GM13976 (cell line): ENCODE results near the gene GARIN5A.

Experiments
- DNase-seq: peaks from one replicate; pipeline ENCODE4 v3.0.0; 2012; ENCODE audit warnings: low spot score
- in situ Hi-C: fragments of 300-500 bp; cut with MboI; formaldehyde crosslinking; loops from one replicate; pipeline ENCODE4 v1.12.0; 2022; ENCODE audit warnings: low sequenced_read_pairs, mixed read lengths, inconsistent platforms; ENCODE audit not compliant: unreplicated experiment
- TF ChIP-seq, protein P1 (sequence below): IDR thresholded peaks from 2 replicates; pipeline ENCODE4 v1.5.1; 2012; ENCODE audit warnings: borderline replicate concordance, mild to moderate bottlenecking; ENCODE audit not compliant: insufficient read depth; ENCODE audit errors: extremely low read depth, missing control alignments, control extremely low read depth

Gene GARIN5A

DNA sequence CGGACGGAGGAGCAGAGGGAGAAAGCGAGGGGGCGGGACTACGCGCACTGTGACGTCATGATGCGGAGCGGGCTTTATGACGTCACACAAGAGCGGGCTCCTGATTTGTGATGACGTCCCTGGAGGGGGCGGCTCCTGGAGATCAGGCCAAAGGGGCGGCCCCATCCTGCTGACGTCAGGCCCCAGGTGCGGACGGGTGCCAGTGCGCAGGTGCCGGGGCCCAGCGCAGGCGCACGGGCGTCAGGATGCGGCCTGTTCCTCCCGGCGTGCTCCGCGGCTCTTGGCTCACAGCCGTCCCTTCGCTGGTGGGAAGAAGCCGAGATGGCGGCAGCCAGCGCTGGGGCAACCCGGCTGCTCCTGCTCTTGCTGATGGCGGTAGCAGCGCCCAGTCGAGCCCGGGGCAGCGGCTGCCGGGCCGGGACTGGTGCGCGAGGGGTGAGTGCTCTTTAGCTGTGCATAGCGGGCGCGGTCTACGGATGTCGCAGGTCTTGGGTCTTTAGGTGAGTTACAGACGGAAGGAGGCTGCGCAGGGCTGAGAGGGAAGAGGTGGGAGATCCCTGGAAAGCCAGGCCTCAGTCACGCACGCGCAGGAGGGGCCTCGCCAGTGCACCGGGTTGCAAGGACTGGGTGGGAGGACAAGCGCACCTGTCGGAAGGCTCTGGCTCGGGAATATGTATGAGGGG, at the start of gene GARIN5A, which contains the start of gene EMC10:
Gene GARIN5A (minus strand): TSS at position 625 of the 683 bp plus-strand sequence. CDS start 460 bp downstream, at position 165.
Gene EMC10 (plus strand): TSS at position 284 of the 683 bp plus-strand sequence. CDS start 38 bp downstream, at position 322.
- in situ Hi-C loops: no loop called here
- DNase-seq: peak; percentile 100
- TF ChIP-seq, protein P1, sequence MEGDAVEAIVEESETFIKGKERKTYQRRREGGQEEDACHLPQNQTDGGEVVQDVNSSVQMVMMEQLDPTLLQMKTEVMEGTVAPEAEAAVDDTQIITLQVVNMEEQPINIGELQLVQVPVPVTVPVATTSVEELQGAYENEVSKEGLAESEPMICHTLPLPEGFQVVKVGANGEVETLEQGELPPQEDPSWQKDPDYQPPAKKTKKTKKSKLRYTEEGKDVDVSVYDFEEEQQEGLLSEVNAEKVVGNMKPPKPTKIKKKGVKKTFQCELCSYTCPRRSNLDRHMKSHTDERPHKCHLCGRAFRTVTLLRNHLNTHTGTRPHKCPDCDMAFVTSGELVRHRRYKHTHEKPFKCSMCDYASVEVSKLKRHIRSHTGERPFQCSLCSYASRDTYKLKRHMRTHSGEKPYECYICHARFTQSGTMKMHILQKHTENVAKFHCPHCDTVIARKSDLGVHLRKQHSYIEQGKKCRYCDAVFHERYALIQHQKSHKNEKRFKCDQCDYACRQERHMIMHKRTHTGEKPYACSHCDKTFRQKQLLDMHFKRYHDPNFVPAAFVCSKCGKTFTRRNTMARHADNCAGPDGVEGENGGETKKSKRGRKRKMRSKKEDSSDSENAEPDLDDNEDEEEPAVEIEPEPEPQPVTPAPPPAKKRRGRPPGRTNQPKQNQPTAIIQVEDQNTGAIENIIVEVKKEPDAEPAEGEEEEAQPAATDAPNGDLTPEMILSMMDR: no peak

DNA sequence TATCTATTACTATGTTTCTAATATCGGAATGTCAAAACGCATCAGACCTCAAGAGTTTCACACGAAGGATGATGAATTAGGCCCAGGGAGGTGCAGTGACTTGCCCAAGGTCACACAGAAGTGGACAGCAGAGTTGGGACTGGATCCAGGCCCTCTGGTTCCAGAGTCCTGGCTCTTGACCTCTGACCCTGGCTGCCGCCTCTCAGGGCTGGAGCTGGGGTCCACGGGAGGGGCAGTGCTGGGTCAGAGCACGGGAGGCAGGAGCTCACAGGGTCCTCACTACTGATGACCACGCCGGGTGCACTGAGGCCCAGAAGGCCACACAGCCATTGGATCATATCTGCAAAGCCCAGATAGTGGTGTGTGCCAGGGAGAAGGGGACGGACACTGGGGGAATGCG, 46.2 kb upstream of the GARIN5A start:
- DNase-seq: no peak
- TF ChIP-seq, protein P1: no peak
- in situ Hi-C loops: no loop called here

- DNase-seq: no peak
- TF ChIP-seq, protein P1: no peak
- in situ Hi-C loops: no loop called here
These were observed 44.3 kb upstream of the GARIN5A start for GRCh38 chr19:50520822-50521465.

- no peak for DNase-seq
- in situ Hi-C loops: no loop called here
- TF ChIP-seq, protein P1: no peak
These were observed 42.4 kb upstream of the GARIN5A start for GRCh38 chr19:50519006-50519575.

DNA sequence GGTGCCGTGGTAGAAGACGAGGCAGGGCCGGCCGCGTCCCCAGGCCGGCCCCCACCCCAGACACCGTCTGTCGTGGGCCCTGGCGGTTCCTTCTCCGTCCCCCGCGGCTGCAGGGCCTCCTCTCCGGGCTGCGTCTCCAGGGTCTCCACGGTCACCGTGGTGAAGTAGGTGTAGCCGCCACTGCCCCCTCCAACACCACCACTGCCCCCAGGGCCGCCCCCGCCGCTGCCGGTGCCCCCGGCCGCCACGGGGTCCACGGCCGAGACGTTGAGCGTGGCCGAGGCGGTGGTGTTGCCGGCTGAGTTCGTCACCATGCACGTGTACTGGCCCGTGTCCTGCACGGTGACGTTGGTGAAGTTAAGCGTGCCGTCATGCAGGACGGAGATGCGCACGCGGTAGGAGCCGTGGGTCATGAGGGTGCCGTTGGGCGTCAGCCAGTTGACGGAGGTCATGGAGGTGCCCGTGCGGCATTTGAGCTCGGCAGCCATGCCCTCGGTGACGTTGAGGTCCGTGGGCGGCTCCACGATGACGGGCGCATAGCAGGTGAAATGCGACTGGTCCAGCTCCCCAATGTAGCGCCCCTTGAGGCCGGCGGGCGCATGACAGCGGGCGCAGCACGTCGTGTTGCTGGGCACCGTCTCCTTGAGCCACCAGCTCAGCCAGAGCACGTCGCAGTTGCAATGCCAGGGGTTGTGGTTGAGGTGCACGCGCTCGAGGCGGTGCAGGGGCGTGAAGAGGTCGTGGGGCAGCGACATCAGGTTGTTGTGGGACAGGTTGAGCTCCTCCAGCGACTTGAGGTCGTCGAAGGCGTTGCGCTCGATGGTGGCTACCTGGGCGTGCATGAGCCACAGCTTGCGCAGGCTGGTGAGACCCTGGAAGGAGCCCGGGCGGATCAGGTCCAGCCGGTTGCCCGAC, 41.7 kb upstream of the GARIN5A start:
- DNase-seq: no peak
- in situ Hi-C loops: no loop called here
- TF ChIP-seq, protein P1: no peak

DNA sequence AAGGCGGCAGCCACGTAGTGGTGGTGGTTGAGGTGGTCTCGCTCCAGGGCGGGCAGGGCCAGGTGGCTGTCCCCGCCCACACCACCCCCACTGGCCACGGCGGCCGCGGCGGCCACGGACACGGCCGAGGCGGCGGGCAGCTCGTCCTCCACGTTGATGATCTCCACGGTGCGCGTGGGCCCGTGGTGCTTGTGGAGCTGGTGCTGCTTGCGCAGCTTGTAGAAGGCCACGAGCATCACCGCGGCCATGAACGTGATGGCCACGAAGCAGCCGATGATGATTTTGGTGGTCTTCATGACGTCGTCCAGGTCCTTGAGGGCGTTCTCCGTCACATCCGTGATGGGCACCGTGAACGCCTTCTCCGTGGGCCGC, 41.0 kb upstream of the GARIN5A start:
- TF ChIP-seq, protein P1: no peak
- DNase-seq: no peak
- in situ Hi-C loops: no loop called here
